K562 (cell line): ENCODE results near the gene C4BPB. TPM values are rescaled to one million over a fixed set of nuclear protein-coding genes. Genes with fewer than 3 reads are reported as not detected.

Experiments
- ARID1B ChIP-seq: fragments of 450-650 bp; IDR thresholded peaks from 2 replicates; pipeline ENCODE4 v1.6.1; 2016; ENCODE audit warnings: antibody characterized with exemption, mild to moderate bottlenecking, inconsistent platforms
- BACH1 ChIP-seq: fragments of 200-800 bp; sonication (Bioruptor generic); IDR thresholded peaks from 2 replicates; pipeline ENCODE4 v1.6.1; 2016; ENCODE audit warnings: missing genetic modification characterization, missing compliant biosample characterization
- CEBPB ChIP-seq: fragments of 450-650 bp; IDR thresholded peaks from 2 replicates; pipeline ENCODE4 v1.6.1; 2016; ENCODE audit warnings: missing genetic modification characterization, missing compliant biosample characterization
- DPF2 ChIP-seq: fragments of 450-650 bp; IDR thresholded peaks from 2 replicates; pipeline ENCODE4 v1.6.1; 2016
- FOSL1 ChIP-seq: fragments of 200-800 bp; sonication (Bioruptor generic); conservative IDR thresholded peaks from 2 replicates; pipeline ENCODE4 v1.6.1; 2016; ENCODE audit warnings: missing genetic modification characterization, missing compliant biosample characterization
- HEY1 ChIP-seq: fragments of 250-450 bp; sonication (Bioruptor Pico); IDR thresholded peaks from 2 replicates; pipeline ENCODE4 v1.5.0; 2020; ENCODE audit warnings: mild to moderate bottlenecking, moderate library complexity, borderline replicate concordance
- JUND ChIP-seq, 2 experiments: IDR thresholded peaks; 2 replicates in 1 of 2; 3 replicates in 1 of 2; pipeline ENCODE4 v1.6.1; 2011; ENCODE audit warnings: borderline replicate concordance in 2 of 2, low read depth in 2 of 2, low read length in 2 of 2, improper control_type of control experiment in 1 of 2, missing biosample characterization in 1 of 2, missing genetic modification characterization in 1 of 2, missing genetic modification reagents in 1 of 2
- KDM2B ChIP-seq: fragments of 250-450 bp; sonication (Bioruptor Pico); IDR thresholded peaks from 2 replicates; pipeline ENCODE4 v1.8.0; 2021; ENCODE audit warnings: mild to moderate bottlenecking, moderate library complexity
- L3MBTL2 ChIP-seq: fragments of 450-650 bp; IDR thresholded peaks from 2 replicates; pipeline ENCODE4 v1.6.1; 2016; ENCODE audit warnings: mild to moderate bottlenecking, moderate library complexity
- MAFF ChIP-seq: IDR thresholded peaks from 2 replicates; pipeline ENCODE4 v1.6.1; 2012; ENCODE audit warnings: low read length, improper control_type of control experiment
- MAFK ChIP-seq: IDR thresholded peaks from 2 replicates; pipeline ENCODE4 v1.6.1; 2011; ENCODE audit warnings: low read length, improper control_type of control experiment
- RBM25 ChIP-seq: fragments of 200-400 bp; formaldehyde crosslinking; IDR thresholded peaks from 2 replicates; pipeline ENCODE4 v1.6.1; 2018; ENCODE audit warnings: low read length, low read depth, moderate library complexity; ENCODE audit not compliant: severe bottlenecking
- SMC3 ChIP-seq: conservative IDR thresholded peaks from 2 replicates; pipeline ENCODE4 v1.6.1; 2011; ENCODE audit warnings: low read depth, low read length, improper control_type of control experiment; ENCODE audit not compliant: insufficient read depth
- STAG1 ChIP-seq: sonication (generic); formaldehyde crosslinking; IDR thresholded peaks from 2 replicates; pipeline ENCODE4 v1.5.0; 2020; ENCODE audit warnings: missing genetic modification reagents, borderline replicate concordance
- ZC3H11A ChIP-seq: IDR thresholded peaks from 2 replicates; pipeline ENCODE4 v1.6.1; 2012; ENCODE audit warnings: low read depth, low read length, improper control_type of control experiment
- ZNF24 ChIP-seq: fragments of 450-650 bp; IDR thresholded peaks from 2 replicates; pipeline ENCODE4 v1.6.1; 2016
- polyA plus RNA-seq, 8 experiments: library from polyadenylated mRNA; depleted of rRNA in 4 of 8; stranded (reverse) in 5 of 8; unstranded in 3 of 8; fragments of >200 nt; fragmentation: Nextera tagmentation in 2 of 8; fragmentation: Illumina TruSeq in 1 of 8; extraction: Ambion mirVana in 2 of 8; extraction: Trizol in 1 of 8; gene quantifications; 2 replicates each; pipeline versions ENCODE4 v1.2.1 to v1.2.3, GENCODE V29; 2011 to 2014; ENCODE audit warnings: inconsistent platforms in 1 of 8, missing spikeins in 1 of 8
- total RNA-seq, 7 experiments: library from RNA; depleted of rRNA in 6 of 7; stranded (reverse); fragments of >200 nt in 6 of 7; fragmentation: Illumina TruSeq in 2 of 7; extraction: Trizol in 2 of 7; gene quantifications; 2 replicates each; pipeline versions ENCODE4 v1.2.1 to v1.2.3, GENCODE V29; 2011 to 2021; ENCODE audit warnings: low replicate concordance in 1 of 7
- TF ChIP-seq, protein P1 (sequence below): fragments of 450-650 bp; IDR thresholded peaks from 2 replicates; pipeline ENCODE4 v1.6.1; 2016; ENCODE audit warnings: mild to moderate bottlenecking, moderate library complexity

The C4BPB gene
- total and polyA plus RNA-seq, 9 of the 15 experiments (the other 6 are each of a cell fraction or from before 2014, with no cell fraction given), result not detected

DNA sequence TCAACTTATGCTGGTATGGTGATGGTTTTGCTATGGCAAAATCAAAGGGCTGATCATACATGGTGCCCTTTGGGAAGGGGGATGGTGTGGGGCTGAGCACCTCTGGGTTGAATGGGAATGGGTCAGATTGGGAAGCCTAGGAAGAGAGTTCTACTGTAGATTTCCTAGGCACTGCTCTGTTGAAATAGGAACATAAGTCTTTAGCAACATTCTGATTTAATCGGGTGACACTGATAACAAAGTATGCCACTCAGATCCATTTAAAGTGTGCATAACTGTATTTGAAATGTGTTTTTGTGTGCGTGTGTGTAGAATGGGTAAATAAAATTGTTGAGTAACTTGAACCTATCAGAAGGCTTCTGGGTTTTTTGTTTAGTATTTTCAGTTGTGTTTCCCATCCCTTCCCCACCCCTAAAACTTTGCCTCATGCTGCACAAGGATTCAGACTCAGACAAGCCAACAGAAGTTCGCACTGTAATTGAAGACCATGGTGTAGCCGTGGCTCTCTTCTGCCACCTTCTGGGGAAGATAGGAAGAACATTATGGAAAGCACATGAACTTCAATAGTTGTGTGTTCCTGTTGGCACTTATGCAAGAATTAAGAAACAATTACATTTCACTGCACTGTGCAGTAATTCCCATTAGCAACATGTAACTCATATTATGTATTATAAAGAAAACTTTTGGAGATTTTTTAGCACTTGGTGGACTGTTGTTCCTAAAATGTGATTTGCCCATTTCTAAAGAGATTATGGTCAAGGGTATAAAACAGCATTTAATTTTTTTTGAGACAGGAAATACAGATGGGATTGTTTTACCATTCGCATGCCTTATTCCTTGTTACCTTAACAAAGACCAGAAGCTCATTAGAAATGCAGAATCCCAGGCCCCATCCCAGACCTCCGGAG is 10.9 kb upstream of the C4BPB start (continued):
- TF ChIP-seq, protein P1, sequence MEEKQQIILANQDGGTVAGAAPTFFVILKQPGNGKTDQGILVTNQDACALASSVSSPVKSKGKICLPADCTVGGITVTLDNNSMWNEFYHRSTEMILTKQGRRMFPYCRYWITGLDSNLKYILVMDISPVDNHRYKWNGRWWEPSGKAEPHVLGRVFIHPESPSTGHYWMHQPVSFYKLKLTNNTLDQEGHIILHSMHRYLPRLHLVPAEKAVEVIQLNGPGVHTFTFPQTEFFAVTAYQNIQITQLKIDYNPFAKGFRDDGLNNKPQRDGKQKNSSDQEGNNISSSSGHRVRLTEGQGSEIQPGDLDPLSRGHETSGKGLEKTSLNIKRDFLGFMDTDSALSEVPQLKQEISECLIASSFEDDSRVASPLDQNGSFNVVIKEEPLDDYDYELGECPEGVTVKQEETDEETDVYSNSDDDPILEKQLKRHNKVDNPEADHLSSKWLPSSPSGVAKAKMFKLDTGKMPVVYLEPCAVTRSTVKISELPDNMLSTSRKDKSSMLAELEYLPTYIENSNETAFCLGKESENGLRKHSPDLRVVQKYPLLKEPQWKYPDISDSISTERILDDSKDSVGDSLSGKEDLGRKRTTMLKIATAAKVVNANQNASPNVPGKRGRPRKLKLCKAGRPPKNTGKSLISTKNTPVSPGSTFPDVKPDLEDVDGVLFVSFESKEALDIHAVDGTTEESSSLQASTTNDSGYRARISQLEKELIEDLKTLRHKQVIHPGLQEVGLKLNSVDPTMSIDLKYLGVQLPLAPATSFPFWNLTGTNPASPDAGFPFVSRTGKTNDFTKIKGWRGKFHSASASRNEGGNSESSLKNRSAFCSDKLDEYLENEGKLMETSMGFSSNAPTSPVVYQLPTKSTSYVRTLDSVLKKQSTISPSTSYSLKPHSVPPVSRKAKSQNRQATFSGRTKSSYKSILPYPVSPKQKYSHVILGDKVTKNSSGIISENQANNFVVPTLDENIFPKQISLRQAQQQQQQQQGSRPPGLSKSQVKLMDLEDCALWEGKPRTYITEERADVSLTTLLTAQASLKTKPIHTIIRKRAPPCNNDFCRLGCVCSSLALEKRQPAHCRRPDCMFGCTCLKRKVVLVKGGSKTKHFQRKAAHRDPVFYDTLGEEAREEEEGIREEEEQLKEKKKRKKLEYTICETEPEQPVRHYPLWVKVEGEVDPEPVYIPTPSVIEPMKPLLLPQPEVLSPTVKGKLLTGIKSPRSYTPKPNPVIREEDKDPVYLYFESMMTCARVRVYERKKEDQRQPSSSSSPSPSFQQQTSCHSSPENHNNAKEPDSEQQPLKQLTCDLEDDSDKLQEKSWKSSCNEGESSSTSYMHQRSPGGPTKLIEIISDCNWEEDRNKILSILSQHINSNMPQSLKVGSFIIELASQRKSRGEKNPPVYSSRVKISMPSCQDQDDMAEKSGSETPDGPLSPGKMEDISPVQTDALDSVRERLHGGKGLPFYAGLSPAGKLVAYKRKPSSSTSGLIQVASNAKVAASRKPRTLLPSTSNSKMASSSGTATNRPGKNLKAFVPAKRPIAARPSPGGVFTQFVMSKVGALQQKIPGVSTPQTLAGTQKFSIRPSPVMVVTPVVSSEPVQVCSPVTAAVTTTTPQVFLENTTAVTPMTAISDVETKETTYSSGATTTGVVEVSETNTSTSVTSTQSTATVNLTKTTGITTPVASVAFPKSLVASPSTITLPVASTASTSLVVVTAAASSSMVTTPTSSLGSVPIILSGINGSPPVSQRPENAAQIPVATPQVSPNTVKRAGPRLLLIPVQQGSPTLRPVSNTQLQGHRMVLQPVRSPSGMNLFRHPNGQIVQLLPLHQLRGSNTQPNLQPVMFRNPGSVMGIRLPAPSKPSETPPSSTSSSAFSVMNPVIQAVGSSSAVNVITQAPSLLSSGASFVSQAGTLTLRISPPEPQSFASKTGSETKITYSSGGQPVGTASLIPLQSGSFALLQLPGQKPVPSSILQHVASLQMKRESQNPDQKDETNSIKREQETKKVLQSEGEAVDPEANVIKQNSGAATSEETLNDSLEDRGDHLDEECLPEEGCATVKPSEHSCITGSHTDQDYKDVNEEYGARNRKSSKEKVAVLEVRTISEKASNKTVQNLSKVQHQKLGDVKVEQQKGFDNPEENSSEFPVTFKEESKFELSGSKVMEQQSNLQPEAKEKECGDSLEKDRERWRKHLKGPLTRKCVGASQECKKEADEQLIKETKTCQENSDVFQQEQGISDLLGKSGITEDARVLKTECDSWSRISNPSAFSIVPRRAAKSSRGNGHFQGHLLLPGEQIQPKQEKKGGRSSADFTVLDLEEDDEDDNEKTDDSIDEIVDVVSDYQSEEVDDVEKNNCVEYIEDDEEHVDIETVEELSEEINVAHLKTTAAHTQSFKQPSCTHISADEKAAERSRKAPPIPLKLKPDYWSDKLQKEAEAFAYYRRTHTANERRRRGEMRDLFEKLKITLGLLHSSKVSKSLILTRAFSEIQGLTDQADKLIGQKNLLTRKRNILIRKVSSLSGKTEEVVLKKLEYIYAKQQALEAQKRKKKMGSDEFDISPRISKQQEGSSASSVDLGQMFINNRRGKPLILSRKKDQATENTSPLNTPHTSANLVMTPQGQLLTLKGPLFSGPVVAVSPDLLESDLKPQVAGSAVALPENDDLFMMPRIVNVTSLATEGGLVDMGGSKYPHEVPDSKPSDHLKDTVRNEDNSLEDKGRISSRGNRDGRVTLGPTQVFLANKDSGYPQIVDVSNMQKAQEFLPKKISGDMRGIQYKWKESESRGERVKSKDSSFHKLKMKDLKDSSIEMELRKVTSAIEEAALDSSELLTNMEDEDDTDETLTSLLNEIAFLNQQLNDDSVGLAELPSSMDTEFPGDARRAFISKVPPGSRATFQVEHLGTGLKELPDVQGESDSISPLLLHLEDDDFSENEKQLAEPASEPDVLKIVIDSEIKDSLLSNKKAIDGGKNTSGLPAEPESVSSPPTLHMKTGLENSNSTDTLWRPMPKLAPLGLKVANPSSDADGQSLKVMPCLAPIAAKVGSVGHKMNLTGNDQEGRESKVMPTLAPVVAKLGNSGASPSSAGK, result peak; percentile 42
- no peak for TF ChIP-seq JUND (IDR thresholded peaks at IDR 0.05; ENCODE audit: borderline replicate concordance, low read depth, low read length)
- peak; percentile 21; the same call in 1 of the 3 replicates for TF ChIP-seq JUND (tag; IDR thresholded peaks at IDR 0.05; ENCODE audit: borderline replicate concordance, low read depth, low read length)
- peak; percentile 71; the same call in 1 of the 2 replicates for TF ChIP-seq STAG1 (CRISPR knock-in tag)
- TF ChIP-seq MAFF, result no peak
- TF ChIP-seq L3MBTL2, result peak; percentile 72
- TF ChIP-seq KDM2B, result 0 out of 2 replicates have a peak, but pooled peaks have one; percentile 7
- 0 out of 2 replicates have a peak, but pooled peaks have one; percentile 69 for TF ChIP-seq HEY1
- peak; percentile 97 for TF ChIP-seq SMC3
- TF ChIP-seq MAFK, result 0 out of 2 replicates have a peak, but pooled peaks have one; percentile 16
- TF ChIP-seq DPF2, result peak; percentile 40; the same call in 1 of the 2 replicates
- 0 out of 2 replicates have a peak, but pooled peaks have one; percentile 21 for TF ChIP-seq ZNF24
- peak; percentile 22 for TF ChIP-seq ARID1B
- TF ChIP-seq FOSL1 (tag), result peak; percentile 24; the same call in 1 of the 2 replicates
- peak; percentile 80 for TF ChIP-seq CEBPB (tag)
- TF ChIP-seq RBM25, result peak; percentile 4
- TF ChIP-seq ZC3H11A, result 0 out of 2 replicates have a peak, but pooled peaks have one; percentile 59
- 0 out of 2 replicates have a peak, but pooled peaks have one; percentile 53 for TF ChIP-seq BACH1 (tag)
